GM12874 (cell line): ENCODE data around the gene RAN.

Experiments
- TF ChIP-seq, protein P1 (sequence below): IDR thresholded peaks from 2 replicates; pipeline ENCODE4 v1.5.1; 2011; ENCODE audit warnings: low read depth, mild to moderate bottlenecking, control low read depth, low read length, moderate library complexity; ENCODE audit not compliant: insufficient read depth

RAN gene

DNA sequence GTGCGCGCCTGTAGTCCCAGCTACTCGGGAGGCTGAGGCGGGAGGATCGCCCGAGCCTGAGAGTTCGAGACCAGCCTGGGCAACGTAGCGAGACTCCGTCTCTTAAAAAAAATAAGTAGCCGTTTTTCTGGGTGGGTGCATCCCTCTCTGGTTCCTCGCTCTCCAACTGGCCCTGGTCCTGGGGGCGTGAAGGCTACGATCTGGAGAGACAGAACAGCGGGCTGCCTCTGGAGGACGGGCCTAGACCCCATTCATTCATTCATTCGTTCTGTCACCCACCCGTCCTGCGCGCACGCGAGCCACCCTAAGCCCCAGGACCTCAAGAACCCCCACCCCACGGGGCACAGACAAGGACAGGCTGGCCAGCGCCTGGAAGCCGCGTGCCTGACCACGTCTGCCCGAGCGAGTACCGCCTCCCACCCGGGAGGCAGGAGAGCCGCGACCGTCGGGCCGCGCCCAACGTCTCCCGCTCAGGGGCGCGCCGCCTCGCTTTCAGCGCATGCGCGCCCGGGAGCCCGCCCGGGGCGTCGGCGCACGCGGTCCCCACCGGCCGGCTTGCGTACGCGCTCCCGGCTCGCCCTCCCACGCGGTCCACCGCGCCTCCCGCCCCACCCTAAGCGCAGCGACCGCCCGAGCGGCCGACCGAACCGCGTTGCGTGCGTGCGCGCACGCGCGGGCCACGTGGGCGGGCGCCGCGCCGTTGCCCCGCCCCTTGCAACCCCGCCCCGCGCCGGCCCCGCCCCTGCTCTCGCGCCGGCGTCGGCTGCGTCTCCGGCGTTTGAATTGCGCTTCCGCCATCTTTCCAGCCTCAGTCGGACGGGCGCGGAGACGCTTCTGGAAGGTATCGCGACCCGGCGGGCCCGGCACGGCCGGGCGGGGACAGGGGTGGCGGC is at the start of gene RAN:
TSS of gene RAN (plus strand) at position 781 of the 893 bp plus-strand sequence. CDS start 528 bp downstream, outside the sequence.
- TF ChIP-seq, protein P1, sequence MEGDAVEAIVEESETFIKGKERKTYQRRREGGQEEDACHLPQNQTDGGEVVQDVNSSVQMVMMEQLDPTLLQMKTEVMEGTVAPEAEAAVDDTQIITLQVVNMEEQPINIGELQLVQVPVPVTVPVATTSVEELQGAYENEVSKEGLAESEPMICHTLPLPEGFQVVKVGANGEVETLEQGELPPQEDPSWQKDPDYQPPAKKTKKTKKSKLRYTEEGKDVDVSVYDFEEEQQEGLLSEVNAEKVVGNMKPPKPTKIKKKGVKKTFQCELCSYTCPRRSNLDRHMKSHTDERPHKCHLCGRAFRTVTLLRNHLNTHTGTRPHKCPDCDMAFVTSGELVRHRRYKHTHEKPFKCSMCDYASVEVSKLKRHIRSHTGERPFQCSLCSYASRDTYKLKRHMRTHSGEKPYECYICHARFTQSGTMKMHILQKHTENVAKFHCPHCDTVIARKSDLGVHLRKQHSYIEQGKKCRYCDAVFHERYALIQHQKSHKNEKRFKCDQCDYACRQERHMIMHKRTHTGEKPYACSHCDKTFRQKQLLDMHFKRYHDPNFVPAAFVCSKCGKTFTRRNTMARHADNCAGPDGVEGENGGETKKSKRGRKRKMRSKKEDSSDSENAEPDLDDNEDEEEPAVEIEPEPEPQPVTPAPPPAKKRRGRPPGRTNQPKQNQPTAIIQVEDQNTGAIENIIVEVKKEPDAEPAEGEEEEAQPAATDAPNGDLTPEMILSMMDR = no peak

DNA sequence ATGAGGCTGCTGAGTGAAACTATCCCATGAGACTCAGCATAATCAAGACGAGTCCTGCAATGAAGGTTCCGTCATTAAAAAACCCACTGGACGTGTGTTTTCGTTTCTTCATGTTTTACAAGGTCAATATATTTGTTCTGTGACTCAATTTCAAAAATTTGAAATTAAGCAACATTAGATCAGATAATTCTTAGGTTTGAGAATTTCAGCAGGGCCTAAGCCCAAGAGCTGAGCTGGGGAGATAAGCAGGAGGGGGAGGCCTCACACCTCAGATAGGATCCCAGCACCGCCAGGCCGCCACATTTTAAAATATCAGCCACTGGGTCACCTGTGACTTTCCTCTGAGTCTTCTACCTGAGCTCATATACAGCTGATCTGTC is 46.1 kb upstream of the RAN start:
- TF ChIP-seq, protein P1 = no peak

DNA sequence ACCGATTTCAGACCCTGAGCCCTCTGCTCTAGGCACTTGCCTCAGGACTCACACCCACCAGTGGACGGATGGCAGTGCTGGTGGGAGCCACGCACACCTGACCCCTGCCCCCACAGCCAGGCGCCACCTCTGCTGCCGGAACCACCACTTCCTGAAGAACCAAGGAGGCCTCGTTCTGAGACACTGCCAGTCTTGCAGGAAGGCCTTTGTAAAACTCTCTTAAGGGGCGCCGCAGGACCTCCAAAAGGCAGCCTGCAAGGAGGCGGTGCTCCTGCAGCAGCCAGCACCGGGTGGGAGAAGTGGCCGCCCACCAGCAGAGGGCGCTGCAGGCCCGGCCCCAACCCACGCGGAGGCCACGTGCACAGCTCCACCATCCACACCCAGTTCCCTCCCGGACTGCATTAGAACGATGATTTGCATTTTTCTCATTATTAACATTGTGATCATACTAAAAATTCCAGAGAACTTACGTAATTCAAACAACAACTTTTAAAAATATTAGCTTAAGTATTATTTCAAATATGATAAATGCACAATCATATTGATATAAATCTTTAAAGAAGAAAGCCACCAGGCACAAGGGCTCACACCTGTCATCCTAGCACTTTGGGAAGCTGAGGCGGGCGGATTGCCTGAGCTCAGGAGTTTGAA is 45.6 kb upstream of the RAN start:
- TF ChIP-seq, protein P1 = peak; percentile 77

DNA sequence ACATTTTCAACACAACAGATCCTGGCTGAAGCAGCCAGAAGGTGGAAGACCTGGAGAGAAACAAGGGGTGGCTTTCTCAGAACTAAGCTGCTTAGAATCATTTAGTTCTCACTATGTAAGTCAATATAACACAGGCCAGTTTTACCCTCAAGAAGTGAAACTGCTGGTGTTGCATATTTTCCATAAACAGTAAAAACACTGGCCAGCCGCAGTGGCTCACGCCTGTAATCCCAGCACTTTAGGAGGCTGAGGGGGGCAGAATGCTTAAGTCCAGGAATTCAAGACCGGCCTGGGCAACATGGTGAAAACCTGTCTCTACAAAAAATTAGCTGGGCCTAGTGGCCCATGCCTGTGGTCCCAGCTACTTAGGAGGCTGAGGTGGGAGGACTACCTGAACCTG is 44.4 kb upstream of the RAN start:
- TF ChIP-seq, protein P1 = no peak

GRCh38 chr12:130828895-130829294 is 43.0 kb upstream of the RAN start:
- TF ChIP-seq, protein P1 = no peak

- TF ChIP-seq, protein P1 = no peak
These were observed 42.2 kb upstream of the RAN start for GRCh38 chr12:130829391-130830245.

- TF ChIP-seq, protein P1 = no peak
These were observed 41.7 kb upstream of the RAN start for GRCh38 chr12:130830246-130830551.
